H9 (cell line): ENCODE measurements around the gene MEF2C. TPM values are rescaled to one million over a fixed set of nuclear protein-coding genes. Genes with fewer than 3 reads are reported as not detected.
A peak's percentile ranks its signal among the peaks of the same experiment; 100 is the strongest.

ENCODE experiments used
- DNase-seq: peaks from one replicate; pipeline ENCODE4 v3.0.0-alpha.2; 2017
- H2AFZ ChIP-seq: one replicate; pipeline ENCODE4 v1.6.1; 2013; ENCODE audit warnings: mild to moderate bottlenecking, low read length, control low read depth, moderate library complexity
- H2AK5ac ChIP-seq: 2 replicates; pipeline ENCODE4 v1.6.1; 2013; ENCODE audit warnings: low read length, control low read depth, mixed read lengths; ENCODE audit not compliant: insufficient read length
- H2BK120ac ChIP-seq: one replicate; pipeline ENCODE4 v1.6.1; 2013; ENCODE audit warnings: low read depth, mild to moderate bottlenecking, low read length, control low read depth, inconsistent platforms; ENCODE audit not compliant: poor library complexity, severe bottlenecking
- H2BK12ac ChIP-seq: 2 replicates; pipeline ENCODE4 v1.6.1; 2013; ENCODE audit warnings: low read length, control low read depth, mixed read lengths, low read depth; ENCODE audit not compliant: insufficient read length
- H2BK15ac ChIP-seq: 2 replicates; pipeline ENCODE4 v1.6.1; 2013; ENCODE audit warnings: low read depth, low read length, control low read depth
- H2BK20ac ChIP-seq: one replicate; pipeline ENCODE4 v1.6.1; 2013; ENCODE audit warnings: low read depth, mild to moderate bottlenecking, low read length, control low read depth, inconsistent platforms; ENCODE audit not compliant: poor library complexity, severe bottlenecking
- H2BK5ac ChIP-seq: 2 replicates; pipeline ENCODE4 v1.6.1; 2013; ENCODE audit warnings: low read length, control low read depth, mixed read lengths; ENCODE audit not compliant: insufficient read length
- H3K14ac ChIP-seq: 2 replicates; pipeline ENCODE4 v1.6.1; 2013; ENCODE audit warnings: low read length, control low read depth; ENCODE audit not compliant: insufficient read depth
- H3K18ac ChIP-seq: 2 replicates; pipeline ENCODE4 v1.6.1; 2013; ENCODE audit warnings: low read depth, mild to moderate bottlenecking, mixed read lengths, low read length, control low read depth; ENCODE audit not compliant: insufficient read length
- H3K23ac ChIP-seq: 2 replicates; pipeline ENCODE4 v1.6.1; 2013; ENCODE audit warnings: low read length, control low read depth, mixed read lengths, low read depth; ENCODE audit not compliant: insufficient read length
- H3K23me2 ChIP-seq: 2 replicates; pipeline ENCODE4 v1.6.1; 2013; ENCODE audit warnings: low read depth, mild to moderate bottlenecking, mixed read lengths, low read length, control low read depth; ENCODE audit not compliant: insufficient read length, poor library complexity, severe bottlenecking
- H3K27ac ChIP-seq: 2 replicates; pipeline ENCODE4 v1.5.1; 2013; ENCODE audit warnings: low read length, control low read depth, mixed read lengths, low read depth; ENCODE audit not compliant: insufficient read length
- H3K27me3 ChIP-seq: 2 replicates; pipeline ENCODE4 v1.6.1; 2013; ENCODE audit warnings: low read length, control low read depth, inconsistent platforms; ENCODE audit not compliant: insufficient read depth
- H3K4ac ChIP-seq: 2 replicates; pipeline ENCODE4 v1.6.1; 2013; ENCODE audit warnings: low read depth, mild to moderate bottlenecking, control low read depth, inconsistent platforms, low read length, moderate library complexity
- H3K4me1 ChIP-seq: 2 replicates; pipeline ENCODE4 v1.6.1; 2013; ENCODE audit warnings: low read length, control low read depth, inconsistent platforms; ENCODE audit not compliant: insufficient read depth
- H3K4me2 ChIP-seq: 2 replicates; pipeline ENCODE4 v1.6.1; 2013; ENCODE audit warnings: low read length, control low read depth, mixed read lengths; ENCODE audit not compliant: insufficient read length, insufficient read depth
- H3K56ac ChIP-seq: 2 replicates; pipeline ENCODE4 v1.6.1; 2013; ENCODE audit warnings: low read depth, mild to moderate bottlenecking, mixed read lengths, low read length, control low read depth; ENCODE audit not compliant: insufficient read length
- H3K79me1 ChIP-seq: 2 replicates; pipeline ENCODE4 v1.6.1; 2013; ENCODE audit warnings: low read depth, mild to moderate bottlenecking, moderate library complexity, low read length, control low read depth, inconsistent platforms; ENCODE audit not compliant: insufficient read depth, poor library complexity, severe bottlenecking
- H3K79me2 ChIP-seq: 2 replicates; pipeline ENCODE4 v1.6.1; 2013; ENCODE audit warnings: low read length, control low read depth, inconsistent platforms; ENCODE audit not compliant: insufficient read depth
- H3K9ac ChIP-seq: 2 replicates; pipeline ENCODE4 v1.6.1; 2013; ENCODE audit warnings: low read length, control low read depth, mixed read lengths; ENCODE audit not compliant: insufficient read length; ENCODE audit errors: extremely low read depth
- H3K9me3 ChIP-seq: one replicate; pipeline ENCODE4 v1.6.1; 2013; ENCODE audit warnings: low read depth, low read length, inconsistent platforms; ENCODE audit not compliant: control insufficient read depth
- H3T11ph ChIP-seq: one replicate; pipeline ENCODE4 v1.6.1; 2013; ENCODE audit warnings: mild to moderate bottlenecking, low read length, control low read depth, inconsistent platforms
- H4K20me1 ChIP-seq: one replicate; pipeline ENCODE4 v1.6.1; 2013; ENCODE audit not compliant: control insufficient read depth, insufficient read length, insufficient read depth
- H4K5ac ChIP-seq: 2 replicates; pipeline ENCODE4 v1.6.1; 2013; ENCODE audit warnings: low read depth, mild to moderate bottlenecking, mixed read lengths, low read length, control low read depth; ENCODE audit not compliant: insufficient read length
- H4K8ac ChIP-seq: replicated peaks from 2 replicates; pipeline ENCODE4 v1.6.1; 2013; ENCODE audit warnings: low read length, control low read depth, mixed read lengths, low read depth; ENCODE audit not compliant: insufficient read length
- H4K91ac ChIP-seq: 2 replicates; pipeline ENCODE4 v1.6.1; 2013; ENCODE audit warnings: low read depth, mild to moderate bottlenecking, moderate library complexity, mixed read lengths, low read length, control low read depth; ENCODE audit not compliant: insufficient read length
- H3K27ac Mint-ChIP-seq, 3 experiments: 2 replicates in 2 of 3; 3 replicates in 1 of 3; pipeline ENCODE4 v1.8.0; 2020 to 2021; ENCODE audit warnings: mixed read lengths in 3 of 3, mild to moderate bottlenecking in 1 of 3, moderate library complexity in 1 of 3
- H3K27me3 Mint-ChIP-seq: 2 replicates; pipeline ENCODE4 v1.8.0; 2021; ENCODE audit warnings: low read depth, mild to moderate bottlenecking, moderate library complexity, mixed read lengths
- H3K36me3 Mint-ChIP-seq, 3 experiments: 2 replicates in 2 of 3; 3 replicates in 1 of 3; pipeline ENCODE4 v1.8.0; 2020 to 2021; ENCODE audit warnings: low read depth in 3 of 3, mixed read lengths in 3 of 3; ENCODE audit not compliant: insufficient read depth in 1 of 3
- H3K4me1 Mint-ChIP-seq, 2 experiments: 2 replicates each; pipeline ENCODE4 v1.8.0; 2020; ENCODE audit warnings: mixed read lengths in 2 of 2
- H3K4me3 Mint-ChIP-seq, 2 experiments: 2 replicates in 1 of 2; 3 replicates in 1 of 2; pipeline ENCODE4 v1.8.0; 2020 to 2021; ENCODE audit warnings: mild to moderate bottlenecking in 2 of 2, mixed read lengths in 2 of 2, moderate library complexity in 1 of 2
- H3K9me3 Mint-ChIP-seq, 2 experiments: 2 replicates in 1 of 2; 3 replicates in 1 of 2; pipeline ENCODE4 v1.8.0; 2020; ENCODE audit warnings: mild to moderate bottlenecking in 2 of 2, mixed read lengths in 2 of 2, moderate library complexity in 1 of 2
- WGBS: extraction: QIAGEN DNeasy Blood & Tissue Kit; methylation state at CpG from one replicate; pipeline ENCODE4 v1.1.7; 2013; ENCODE audit warnings: missing lambda C conversion rate, low lambda C conversion rate, mixed read lengths; ENCODE audit not compliant: insufficient read length; ENCODE audit errors: extremely low coverage; 5-methylcytosine and 5-hydroxymethylcytosine counted together
- total RNA-seq: library from RNA; stranded (reverse); gene quantifications from 2 replicates; pipeline ENCODE4 v1.2.1, GENCODE V29; 2021
- TF ChIP-seq, protein P1 (sequence below): fragments of 200-600 bp; sonication (generic); conservative IDR thresholded peaks from 3 replicates; pipeline ENCODE4 v1.8.0; 2021; ENCODE audit warnings: antibody characterized with exemption, mild to moderate bottlenecking

The MEF2C gene
- total RNA-seq, 1 experiment from 2014 or later = 0.11 TPM

DNA sequence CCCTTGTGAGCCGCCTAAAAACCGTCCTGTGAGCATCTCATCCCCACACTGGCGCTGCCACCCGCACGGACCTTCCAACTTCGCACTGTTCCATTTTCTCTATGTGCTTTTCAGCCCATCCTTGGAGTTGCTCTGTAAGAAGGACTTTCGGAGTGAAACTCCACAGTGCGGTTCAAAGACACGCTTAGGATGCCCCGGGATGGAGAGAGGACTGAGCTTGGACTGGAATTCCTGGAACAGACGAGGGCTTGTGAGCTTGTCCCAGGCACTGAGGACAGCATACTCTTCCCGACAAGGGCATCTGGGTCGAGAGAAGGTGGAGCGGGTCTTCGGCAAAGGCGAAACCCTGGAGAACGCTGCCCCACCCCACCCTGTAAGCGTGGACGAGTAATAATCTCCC lies 187.8 kb downstream of the MEF2C start:
- Histone ChIP-seq H2BK5ac (no peak overlapping the region), H2BK15ac (no peak overlapping the region), H3K9ac (no peak overlapping the region), H3K18ac (no peak overlapping the region), H2AFZ (no peak overlapping the region), H3T11ph (no peak overlapping the region), H3K4ac (no peak overlapping the region), H3K4me1 (peaks cover 9% of the 10 kb centered on the region; the same call in 1 of the 2 replicates), H3K23ac (no peak overlapping the region), H2AK5ac (no peak overlapping the region), H3K14ac (no peak overlapping the region), H3K27ac (no peak overlapping the region), H2BK20ac (no peak overlapping the region), H3K79me2 (no peaks in the 10 kb centered on the region), H3K27me3 (peaks cover 54% of the 10 kb centered on the region), H4K91ac (no peak overlapping the region), H3K56ac (no peak overlapping the region), H4K5ac (no peak overlapping the region), H3K23me2 (peaks cover 28% of the 10 kb centered on the region), H4K20me1 (no peaks in the 10 kb centered on the region), H2BK12ac (no peak overlapping the region), H3K9me3 (no peaks in the 10 kb centered on the region), H4K8ac (no peak overlapping the region), H2BK120ac (no peak overlapping the region), H3K79me1 (no peaks in the 10 kb centered on the region), H3K4me2 (peak overlapping the region; percentile 77)
- peaks cover 95% of the 10 kb centered on the region for H3K27me3 Mint-ChIP-seq
- TF ChIP-seq, protein P1, sequence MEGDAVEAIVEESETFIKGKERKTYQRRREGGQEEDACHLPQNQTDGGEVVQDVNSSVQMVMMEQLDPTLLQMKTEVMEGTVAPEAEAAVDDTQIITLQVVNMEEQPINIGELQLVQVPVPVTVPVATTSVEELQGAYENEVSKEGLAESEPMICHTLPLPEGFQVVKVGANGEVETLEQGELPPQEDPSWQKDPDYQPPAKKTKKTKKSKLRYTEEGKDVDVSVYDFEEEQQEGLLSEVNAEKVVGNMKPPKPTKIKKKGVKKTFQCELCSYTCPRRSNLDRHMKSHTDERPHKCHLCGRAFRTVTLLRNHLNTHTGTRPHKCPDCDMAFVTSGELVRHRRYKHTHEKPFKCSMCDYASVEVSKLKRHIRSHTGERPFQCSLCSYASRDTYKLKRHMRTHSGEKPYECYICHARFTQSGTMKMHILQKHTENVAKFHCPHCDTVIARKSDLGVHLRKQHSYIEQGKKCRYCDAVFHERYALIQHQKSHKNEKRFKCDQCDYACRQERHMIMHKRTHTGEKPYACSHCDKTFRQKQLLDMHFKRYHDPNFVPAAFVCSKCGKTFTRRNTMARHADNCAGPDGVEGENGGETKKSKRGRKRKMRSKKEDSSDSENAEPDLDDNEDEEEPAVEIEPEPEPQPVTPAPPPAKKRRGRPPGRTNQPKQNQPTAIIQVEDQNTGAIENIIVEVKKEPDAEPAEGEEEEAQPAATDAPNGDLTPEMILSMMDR = no peak
- peaks cover 0 to 2% (median 0%) of the 10 kb centered on the region in 3 experiments; a peak in 1 of 7 replicates for H3K36me3 Mint-ChIP-seq
- no CpG with 5 or more reads among the region's 19 CpGs for WGBS
- no peak overlapping the region for H3K27ac Mint-ChIP-seq
- DNase-seq = peak; percentile 35
- peaks cover 4 to 11% of the 10 kb centered on the region in 2 experiments; a peak in 3 of 5 replicates for H3K9me3 Mint-ChIP-seq
- peaks cover 54 to 66% of the 10 kb centered on the region in 2 experiments for H3K4me1 Mint-ChIP-seq
- H3K4me3 Mint-ChIP-seq = peak overlapping the region; percentile 21 to 57; a peak in 2 of 5 replicates
